Suppressor macrophage treated with lipopolysaccharide for 1 hour (primary cell): ENCODE results near the gene RINT1.
"Not testable (repeated sequence)": the region's sequence is repeated elsewhere in the genome, so short reads cannot be mapped to it uniquely, and the experiment has no call there.

Experiments
- DNase-seq, 3 donors: peaks; one replicate each; pipeline ENCODE4 v3.0.0-alpha.2; 2020 to 2022

Gene RINT1

DNA sequence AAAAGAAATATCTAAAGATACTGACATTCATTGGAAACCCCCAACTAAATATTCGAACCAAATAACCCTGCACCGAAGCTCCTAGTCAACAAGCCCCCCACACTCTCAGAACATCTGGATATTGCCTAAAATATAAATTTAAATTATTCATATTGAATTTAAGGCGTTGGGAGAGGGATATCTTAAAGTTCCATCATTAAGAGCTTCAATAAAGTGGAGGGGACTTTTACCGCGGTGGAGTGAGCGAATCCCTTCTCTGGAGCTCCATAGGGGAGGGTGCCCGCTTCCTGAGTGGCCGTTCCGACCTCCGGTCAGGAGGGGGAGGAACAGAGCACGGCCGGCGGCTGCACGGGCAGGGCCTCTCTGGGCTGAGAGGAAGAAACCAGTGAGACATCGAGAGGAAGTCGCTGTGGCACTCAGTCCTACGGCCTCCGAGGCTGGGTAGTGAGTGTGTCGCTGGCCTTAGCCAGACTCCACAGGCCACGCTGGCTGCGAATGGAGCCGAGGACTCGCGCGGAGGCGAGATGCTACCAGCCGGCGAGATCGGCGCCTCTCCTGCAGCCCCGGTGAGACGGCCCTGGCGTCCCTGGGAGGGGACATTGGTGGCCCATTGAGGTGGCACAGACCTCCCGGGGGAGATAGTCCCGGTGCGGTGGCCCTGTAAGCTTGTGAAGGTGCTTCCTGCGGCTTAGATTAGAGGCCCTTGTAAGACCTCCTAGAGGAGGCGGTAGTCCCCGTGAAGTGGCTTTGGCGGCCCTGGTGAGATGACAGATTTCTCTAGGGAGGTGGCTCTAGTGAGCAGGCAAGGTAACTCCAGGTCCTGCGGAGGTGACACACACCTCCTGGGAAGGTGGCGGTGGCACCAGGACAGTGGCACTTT, at the start of gene RINT1:
RINT1 (plus strand) TSS at position 410 of the 880 bp plus-strand sequence; CDS start at position 525, 115 bp downstream.
- peak; percentile 96 to 97 (median 96) for DNase-seq

- peak in 2 of 3 donors; percentile 10 for DNase-seq
Observed at GRCh38 chr7:105487579-105488571, 44.1 kb upstream of the RINT1 start.

DNA sequence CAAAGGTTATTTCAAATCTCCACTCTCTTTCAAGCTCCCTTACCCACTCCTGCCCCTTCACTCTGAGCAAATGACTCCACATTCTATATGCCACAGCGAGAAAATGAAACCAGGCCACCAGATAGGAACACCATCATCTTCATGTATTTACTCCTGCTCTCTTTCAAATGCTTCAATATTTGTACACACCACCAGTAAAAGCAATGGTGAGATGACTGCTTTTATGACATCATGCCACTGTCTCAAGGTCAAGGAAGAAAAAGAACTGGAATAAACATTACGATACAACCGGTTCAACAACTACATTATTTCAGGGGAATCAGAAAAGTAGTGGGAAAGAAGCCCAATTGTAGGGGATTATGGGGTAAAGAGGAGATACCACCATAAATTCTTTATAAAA, 42.6 kb upstream of the RINT1 start:
- DNase-seq, result no peak

- DNase-seq, result no peak
Observed at GRCh38 chr7:105493196-105493922, 38.6 kb upstream of the RINT1 start.

DNA sequence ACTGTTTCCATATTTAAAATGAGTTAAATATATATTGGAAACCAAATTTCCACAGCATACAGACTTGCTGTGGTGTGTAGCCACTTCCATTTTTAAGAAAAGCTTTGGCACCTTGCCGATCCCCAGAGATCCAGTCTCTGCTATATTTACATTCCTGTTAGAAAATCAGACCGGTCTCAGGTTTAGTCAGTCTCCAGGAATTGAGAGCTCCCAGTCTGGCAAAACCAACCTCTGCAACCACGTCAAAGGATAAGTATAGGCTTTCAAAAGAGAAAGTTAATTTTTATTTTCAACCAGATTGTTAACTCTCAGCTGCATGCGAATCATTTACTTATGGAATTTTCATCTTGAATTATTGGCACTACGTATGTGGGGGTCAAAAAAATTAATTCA, 38.1 kb upstream of the RINT1 start:
- DNase-seq, result no peak

DNA sequence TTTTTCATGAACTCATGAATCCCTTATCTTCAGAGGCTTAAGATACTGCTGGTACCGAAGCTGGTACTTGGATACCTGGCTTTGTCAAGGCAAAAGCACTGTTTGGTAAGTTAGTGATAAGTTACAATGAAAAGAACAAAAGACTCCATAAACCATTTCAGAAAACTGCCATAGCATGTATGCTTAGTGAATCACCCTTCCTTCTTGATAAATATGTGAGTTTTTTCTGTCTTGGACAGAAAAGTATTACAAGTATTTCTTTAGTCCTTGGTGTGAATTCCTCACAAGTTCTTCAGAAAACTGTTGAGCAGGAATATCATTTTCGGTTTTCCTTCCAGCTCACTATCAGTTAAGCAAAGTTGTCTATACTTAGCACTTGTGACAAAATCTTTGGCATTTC, 35.5 kb upstream of the RINT1 start:
- DNase-seq, result no peak

GRCh38 chr7:105497016-105497415, 35.0 kb upstream of the RINT1 start:
- DNase-seq, result no peak

DNA sequence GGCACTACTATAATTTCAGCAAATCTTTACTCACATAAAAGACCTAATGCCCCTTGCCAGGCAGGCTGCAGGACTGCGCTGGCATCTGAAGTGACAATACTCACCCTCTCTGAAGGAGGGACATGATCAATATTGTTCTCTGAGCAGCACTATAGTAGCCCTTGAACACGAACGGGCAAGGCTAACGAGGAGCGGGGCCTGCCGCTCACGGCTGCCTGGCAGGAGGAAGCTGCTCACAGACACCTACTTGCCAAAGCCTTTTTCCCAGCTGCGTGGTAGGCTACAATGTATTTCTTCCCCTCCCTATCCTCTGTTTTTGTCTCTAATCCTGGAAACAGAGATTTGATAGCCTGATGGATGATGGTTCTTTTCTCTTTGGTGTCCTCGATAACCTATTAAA, 29.8 kb upstream of the RINT1 start:
- no peak for DNase-seq

- DNase-seq, result peak in 1 of 3 donors; percentile 8
Observed at GRCh38 chr7:105512415-105512814, 19.6 kb upstream of the RINT1 start.

DNA sequence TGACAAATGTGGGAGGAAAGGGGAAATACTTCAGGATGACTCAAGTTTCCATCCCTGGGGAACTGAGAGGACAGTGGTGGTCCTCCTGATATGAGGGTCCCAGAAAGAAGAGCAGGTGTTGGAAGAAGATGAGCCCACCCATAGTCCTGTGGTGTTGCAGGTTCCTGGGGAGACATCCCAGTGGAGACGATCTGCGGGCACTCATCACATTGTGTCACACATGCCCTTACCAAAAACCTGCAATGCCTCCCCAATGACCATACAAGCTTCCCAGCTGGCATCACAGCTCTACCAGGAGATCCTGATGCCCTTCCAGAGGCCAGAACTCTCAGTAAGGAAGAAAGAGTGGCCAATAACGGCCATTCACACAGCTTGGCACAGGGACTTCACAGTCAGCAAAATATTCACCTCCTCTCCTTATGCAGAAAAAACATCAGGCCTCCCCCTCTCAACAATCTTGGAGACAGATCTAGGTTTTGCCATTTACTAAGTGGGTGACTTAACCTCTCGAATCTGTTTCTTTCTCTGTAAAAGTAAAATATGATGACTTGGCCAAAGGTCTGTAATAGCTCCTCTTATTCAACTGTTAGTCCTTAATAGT, 19.0 kb upstream of the RINT1 start:
- peak in 1 of 3 donors; percentile 20 for DNase-seq

DNA sequence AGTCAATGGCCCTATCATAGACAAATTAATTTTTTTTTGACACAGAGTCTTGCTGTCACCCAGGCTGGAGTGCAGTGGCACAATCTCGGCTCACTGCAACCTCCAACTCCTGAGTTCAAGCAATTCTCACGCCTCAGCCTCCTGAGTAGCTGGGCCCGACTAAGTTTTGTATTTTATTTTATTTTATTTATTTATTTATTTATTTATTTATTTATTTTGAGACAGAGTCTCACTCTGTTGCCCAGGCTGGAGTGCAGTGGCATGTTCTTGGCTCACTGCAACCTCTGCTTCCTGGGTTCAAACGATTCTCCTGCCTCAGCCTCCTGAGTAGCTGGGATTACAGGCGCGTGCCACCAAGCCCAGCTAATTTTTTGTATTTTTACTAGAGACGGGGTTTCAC, 16.4 kb upstream of the RINT1 start:
- not testable (repeated sequence) for DNase-seq

DNA sequence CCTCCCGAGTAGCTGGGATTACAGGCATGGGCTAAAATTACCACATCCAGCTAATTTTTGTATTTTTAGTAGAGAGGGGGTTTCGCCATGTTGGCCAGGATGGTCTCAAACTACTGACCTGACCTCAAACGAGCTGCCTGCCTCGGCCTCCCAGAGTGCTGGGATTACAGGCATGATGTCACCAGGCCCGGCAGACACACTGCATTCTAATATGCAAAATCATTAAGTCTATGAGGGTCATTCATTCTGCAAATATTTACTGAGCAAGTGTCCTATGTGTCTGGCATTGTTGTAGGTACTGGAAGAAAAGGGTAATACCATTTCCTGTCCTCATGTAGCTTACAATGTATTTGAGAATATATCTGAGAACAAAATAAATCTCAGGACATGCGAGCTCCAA, 12.6 kb upstream of the RINT1 start:
- no peak for DNase-seq

DNA sequence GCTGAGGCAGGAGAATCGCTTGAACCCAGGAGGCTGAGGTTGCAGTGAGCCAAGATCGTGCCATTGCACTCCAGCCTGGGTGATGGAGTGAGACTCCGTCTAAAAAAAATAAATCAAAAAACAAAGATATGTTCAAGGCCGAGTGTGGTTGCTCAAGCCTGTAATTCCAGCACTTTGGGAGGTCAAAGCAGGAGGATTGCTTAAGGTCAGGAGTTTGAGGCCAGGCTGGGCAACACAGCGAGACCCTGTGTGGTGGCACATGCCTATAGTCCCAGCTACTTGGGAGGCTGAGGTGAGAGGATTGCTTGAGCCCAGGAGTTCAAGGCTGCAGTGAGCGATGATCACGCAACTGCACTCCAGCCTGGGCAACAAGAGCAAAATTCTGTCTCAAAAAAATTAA, 11.4 kb upstream of the RINT1 start:
- not testable (repeated sequence) for DNase-seq

GRCh38 chr7:105521027-105521716, 10.8 kb upstream of the RINT1 start:
- peak; percentile 65 to 83 (median 69) for DNase-seq

DNA sequence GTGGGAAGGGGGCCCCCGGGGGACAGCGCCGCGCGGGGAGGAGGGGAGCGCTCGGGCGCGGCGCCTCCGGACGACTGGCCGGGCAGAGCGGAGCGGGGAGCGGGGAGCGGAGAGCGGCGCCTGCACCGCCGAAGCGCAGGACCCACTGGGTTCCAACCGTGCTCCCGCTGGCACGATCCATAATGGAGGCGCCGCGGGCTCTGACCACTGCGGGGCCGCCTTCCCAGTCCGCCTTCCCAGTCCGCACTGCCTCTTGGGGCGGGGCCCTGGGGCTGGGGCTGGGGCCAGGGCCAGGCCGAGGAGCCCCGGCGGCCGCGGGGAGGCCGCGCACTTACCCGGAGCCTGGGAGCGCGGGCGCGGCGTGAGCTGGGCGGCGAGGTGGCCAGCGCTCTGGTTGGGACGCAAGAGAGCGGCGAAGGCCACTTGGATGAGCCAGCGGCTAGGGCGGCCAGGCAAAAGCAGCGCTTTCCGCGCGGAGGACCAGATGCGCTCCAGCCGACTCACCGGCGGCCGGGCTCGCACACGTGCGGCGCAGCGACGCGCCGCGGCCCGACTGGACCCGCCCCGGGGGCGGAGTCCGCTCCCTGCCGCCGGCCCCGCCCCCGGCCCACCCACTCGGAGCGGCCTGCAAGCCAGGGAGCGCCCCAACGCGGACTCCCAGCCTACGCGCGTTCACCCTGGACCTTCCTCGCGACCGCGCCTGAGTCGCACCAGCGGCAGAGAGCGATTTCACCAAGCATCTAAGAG, 10.1 kb upstream of the RINT1 start, which contains the start of gene PUS7:
PUS7 (minus strand) TSS at position 555 of the 747 bp plus-strand sequence. CDS start 13,759 bp downstream, outside the sequence.
- peak; percentile 90 to 98 (median 96) for DNase-seq

GRCh38 chr7:105524423-105524822, 7.6 kb upstream of the RINT1 start:
- not testable (repeated sequence) for DNase-seq

DNA sequence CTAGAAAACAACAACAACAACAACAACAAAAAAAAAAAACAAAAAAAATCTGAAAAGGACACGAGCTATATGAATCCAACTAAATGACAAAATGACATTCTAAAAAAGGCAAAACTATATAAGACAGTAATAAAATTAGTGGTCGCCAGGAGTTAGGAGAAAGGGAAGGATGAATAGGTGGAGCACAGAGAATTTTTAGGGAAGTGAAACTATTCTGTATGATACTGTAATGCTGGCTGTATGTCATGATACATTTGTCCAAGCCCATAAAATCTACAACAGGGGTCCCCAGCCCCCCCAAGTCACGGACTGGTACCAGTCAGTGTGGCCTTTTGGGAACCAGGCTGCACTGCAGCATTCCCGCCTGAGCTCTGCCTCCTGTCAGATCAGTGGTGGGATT, 7.2 kb upstream of the RINT1 start:
- peak in 1 of 3 donors; percentile 31 for DNase-seq

DNA sequence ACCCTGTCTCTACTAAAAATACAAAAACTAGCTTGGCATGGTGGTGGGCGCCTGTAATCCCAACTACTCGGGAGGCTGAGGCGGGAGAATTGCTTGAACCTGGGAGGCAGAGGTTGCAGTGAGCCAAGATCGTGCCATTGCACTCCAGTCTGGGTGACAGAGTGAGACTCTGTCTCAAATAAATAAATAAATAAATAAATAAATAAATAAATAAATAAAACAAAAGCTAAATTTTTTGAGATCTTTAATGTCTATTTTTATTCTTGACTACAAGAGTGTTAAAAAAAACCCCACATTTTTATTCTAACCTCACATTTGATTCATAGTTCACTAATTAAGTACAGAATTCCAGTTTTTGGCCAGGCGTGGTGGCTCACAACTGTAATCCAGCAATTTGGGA, 4.3 kb upstream of the RINT1 start:
- DNase-seq, result not testable (repeated sequence)

DNA sequence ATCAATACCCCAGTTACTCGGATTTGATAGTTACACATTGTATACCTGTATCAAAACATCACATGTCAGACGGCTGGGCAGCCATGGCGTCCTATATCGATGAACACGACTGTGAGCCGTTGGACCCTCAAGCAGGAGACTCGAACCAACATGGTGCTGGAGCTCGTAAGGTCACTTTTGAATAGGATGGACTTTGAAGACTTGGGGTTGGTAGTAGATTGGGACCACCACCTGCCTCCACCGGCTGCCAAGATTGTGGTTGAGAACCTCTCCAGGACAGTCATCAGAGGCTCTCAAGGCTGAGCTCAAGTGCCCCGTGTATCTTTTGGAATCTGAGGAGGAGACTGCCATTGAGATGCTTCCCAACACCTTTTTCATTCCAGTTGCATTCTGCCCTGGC, 1.9 kb upstream of the RINT1 start:
- no peak for DNase-seq

DNA sequence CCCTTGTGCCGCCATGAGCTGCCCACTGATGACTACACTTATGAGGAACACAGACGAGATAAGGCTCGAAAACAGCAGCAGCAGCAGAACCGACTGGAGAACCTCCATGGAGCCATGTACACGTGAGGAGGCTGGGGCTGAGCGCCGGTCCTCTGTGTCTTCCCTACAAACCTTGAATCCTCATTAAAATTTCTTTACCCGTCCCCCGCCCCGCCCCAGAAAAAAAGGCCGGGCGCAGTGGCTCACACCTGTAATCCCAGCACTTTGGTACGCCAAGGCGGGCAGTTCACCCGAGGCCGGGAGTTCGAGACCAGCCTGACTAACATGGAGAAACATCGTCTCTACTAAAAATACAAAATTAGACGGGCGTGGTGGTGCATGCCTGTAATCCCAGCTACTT, 1.5 kb upstream of the RINT1 start:
- no peak for DNase-seq
